HCT116 (cell line): Measurements from ENCODE around the gene BTN1A1. TPM values are rescaled to one million over a fixed set of nuclear protein-coding genes. Genes with fewer than 3 reads are reported as not detected.

ENCODE experiments used
- ATAC-seq: fragments of 200-7000 bp; cut with Tn5 transposase; 2 replicates; pipeline ENCODE4 v1.9.1; 2020; ENCODE audit warnings: mild to moderate bottlenecking, moderate library complexity
- BruUV-seq: library from RNA; stranded (reverse); fragments of 400-500 nt; replicated peaks from 2 replicates; lab custom pipeline; 2021; lab: Mats Ljungman, UMichigan
- CTCF ChIA-PET: fragments of 300-600 bp; sonication (Branson Sonifier 250); formaldehyde crosslinking; loops from one replicate; lab custom pipeline; 2021; ENCODE audit warnings: antibody characterized with exemption; lab: Charles Lee
- POLR2A ChIA-PET: fragments of 300-600, 350-600 bp; sonication (Branson Sonifier 250); formaldehyde crosslinking; loops from one replicate; lab custom pipeline; 2021; ENCODE audit warnings: antibody characterized with exemption; lab: Charles Lee
- RAD21 ChIA-PET, 2 experiments: fragments of 300-600 bp; sonication (Branson Sonifier 250); formaldehyde crosslinking; loops; one replicate each; lab custom pipeline; 2023; ENCODE audit warnings: low total read pairs in 2 of 2; ENCODE audit not compliant: uncharacterized antibody in 2 of 2, unreplicated experiment in 2 of 2, low non-redundant PET in 1 of 2; lab: Charles Lee
- DNase-seq: peaks from one replicate; pipeline ENCODE4 v3.0.0-alpha.2; 2010; ENCODE audit warnings: low read depth, low spot score
- H2AFZ ChIP-seq: fragments of 200-600 bp; shearing (Covaris generic), sonication (generic); 2 replicates; pipeline ENCODE4 v1.6.1; 2017; ENCODE audit warnings: low read depth, mixed run types, mixed read lengths, antibody characterized with exemption, low read length; ENCODE audit not compliant: poor library complexity, severe bottlenecking
- H3K27ac ChIP-seq: 2 replicates; pipeline ENCODE4 v1.5.1; 2012; ENCODE audit warnings: low read depth, low read length
- H3K27me3 ChIP-seq: fragments of 200-600 bp; sonication (generic); 2 replicates; pipeline ENCODE4 v1.6.1; 2016; ENCODE audit warnings: mixed run types, low read length, mixed read lengths; ENCODE audit not compliant: insufficient read depth
- H3K36me3 ChIP-seq, 2 experiments: fragments of 200-500 bp in 1 of 2; fragments of 200-600 bp in 1 of 2; sonication (Bioruptor generic) in 1 of 2; sonication (generic) in 1 of 2; 2 replicates each; pipeline versions ENCODE4 v1.5.1 to v1.6.1; 2014 to 2016; ENCODE audit warnings: low read length in 2 of 2, inconsistent platforms in 1 of 2, mixed read lengths in 1 of 2, mixed run types in 1 of 2; ENCODE audit not compliant: insufficient read depth in 2 of 2, control insufficient read depth in 1 of 2
- H3K4me1 ChIP-seq, 2 experiments: fragments of 200-600 bp in 1 of 2; sonication (generic) in 1 of 2; 2 replicates each; pipeline versions ENCODE4 v1.5.1 to v1.6.1; 2012 to 2017; ENCODE audit warnings: low read length in 2 of 2, inconsistent platforms in 1 of 2, mild to moderate bottlenecking in 1 of 2, mixed read lengths in 1 of 2, mixed run types in 1 of 2, moderate library complexity in 1 of 2; ENCODE audit not compliant: insufficient read depth in 2 of 2, control insufficient read depth in 1 of 2
- H3K4me2 ChIP-seq: fragments of 200-600 bp; sonication (generic); 2 replicates; pipeline ENCODE4 v1.6.1; 2017; ENCODE audit warnings: mixed run types, low read length, mixed read lengths
- H3K4me3 ChIP-seq, 2 experiments: fragments of 200-600 bp in 1 of 2; sonication (generic) in 1 of 2; replicated peaks in 1 of 2; 2 replicates each; pipeline ENCODE4 v1.5.1; 2011 to 2016; ENCODE audit warnings: low read length in 2 of 2, control low read depth in 1 of 2, low read depth in 1 of 2, mild to moderate bottlenecking in 1 of 2, mixed read lengths in 1 of 2, mixed run types in 1 of 2
- H3K79me2 ChIP-seq: fragments of 200-600 bp; sonication (generic); 2 replicates; pipeline ENCODE4 v1.6.1; 2017; ENCODE audit warnings: mild to moderate bottlenecking, mixed run types, low read length, moderate library complexity, mixed read lengths; ENCODE audit not compliant: insufficient read depth
- H3K9ac ChIP-seq: fragments of 200-600 bp; sonication (generic); 2 replicates; pipeline ENCODE4 v1.6.1; 2016; ENCODE audit warnings: low read length, mixed read lengths
- H3K9me2 ChIP-seq: fragments of 200-600 bp; sonication (generic), shearing (Covaris generic); 2 replicates; pipeline ENCODE4 v1.6.1; 2017; ENCODE audit warnings: mixed run types, mild to moderate bottlenecking, moderate library complexity; ENCODE audit not compliant: insufficient read depth
- H3K9me3 ChIP-seq, 2 experiments: fragments of 200-500 bp in 1 of 2; fragments of 200-600 bp in 1 of 2; sonication (Bioruptor generic) in 1 of 2; sonication (generic) in 1 of 2; 2 replicates each; pipeline ENCODE4 v1.6.1; 2014 to 2017; ENCODE audit warnings: low read length in 2 of 2, mixed read lengths in 2 of 2, inconsistent platforms in 1 of 2, low read depth in 1 of 2, mild to moderate bottlenecking in 1 of 2, mixed run types in 1 of 2, moderate library complexity in 1 of 2; ENCODE audit not compliant: control insufficient read depth in 1 of 2, insufficient read depth in 1 of 2
- H4K20me1 ChIP-seq: fragments of 200-600 bp; sonication (generic), shearing (Covaris generic); 2 replicates; pipeline ENCODE4 v1.6.1; 2017; ENCODE audit warnings: mixed run types, mild to moderate bottlenecking, moderate library complexity; ENCODE audit not compliant: insufficient read depth
- CBX3 ChIP-seq: IDR thresholded peaks from 2 replicates; pipeline ENCODE4 v1.6.1; 2012; ENCODE audit warnings: low read depth
- EGR1 ChIP-seq: IDR thresholded peaks from 2 replicates; pipeline ENCODE4 v1.6.1; 2012; ENCODE audit warnings: low read depth
- ELF1 ChIP-seq: IDR thresholded peaks from 2 replicates; pipeline ENCODE4 v1.6.1; 2012; ENCODE audit warnings: low read depth, borderline replicate concordance
- EZH2phosphoT487 ChIP-seq: fragments of 200-600 bp; IDR thresholded peaks from 2 replicates; pipeline ENCODE4 v1.6.1; 2018; ENCODE audit warnings: antibody characterized with exemption, borderline replicate concordance
- POLR2AphosphoS5 ChIP-seq: IDR thresholded peaks from 2 replicates; pipeline ENCODE4 v1.6.1; 2011; ENCODE audit warnings: mild to moderate bottlenecking, low read depth, low read length, moderate library complexity
- RAD21 ChIP-seq: IDR thresholded peaks from 2 replicates; pipeline ENCODE4 v1.6.1; 2012; ENCODE audit warnings: low read depth, mild to moderate bottlenecking
- SIN3A ChIP-seq: IDR thresholded peaks from 2 replicates; pipeline ENCODE4 v1.6.1; 2012; ENCODE audit warnings: low read depth
- SP1 ChIP-seq: IDR thresholded peaks from 2 replicates; pipeline ENCODE4 v1.6.1; 2012; ENCODE audit warnings: low read depth
- SRF ChIP-seq: IDR thresholded peaks from 2 replicates; pipeline ENCODE4 v1.6.1; 2012; ENCODE audit warnings: low read depth
- ZFX ChIP-seq: fragments of 450-650 bp; IDR thresholded peaks from 2 replicates; pipeline ENCODE4 v1.6.1; 2017
- ZNF274 ChIP-seq: fragments of 200-500 bp; sonication (Bioruptor generic); IDR thresholded peaks from 2 replicates; pipeline ENCODE4 v1.6.1; 2014; ENCODE audit warnings: mild to moderate bottlenecking, low read depth, low read length, inconsistent platforms
- intact Hi-C: fragments of 100-400 bp; cut with micrococcal nuclease; formaldehyde crosslinking; loops from 2 replicates; pipeline ENCODE4 v1.10.0; 2022
- total RNA-seq: library from RNA; stranded (reverse); gene quantifications from one replicate; pipeline ENCODE4 v1.2.1, GENCODE V29; 2021; ENCODE audit not compliant: unreplicated experiment
- TF ChIP-seq, protein P1 (sequence below): IDR thresholded peaks from 2 replicates; pipeline ENCODE4 v1.6.1; 2012
- TF ChIP-seq, protein P2 (sequence below): IDR thresholded peaks from 2 replicates; pipeline ENCODE4 v1.6.1; 2012; ENCODE audit warnings: low read depth

BTN1A1 gene
- total RNA-seq, 1 experiment from 2014 or later: 0.32 TPM

DNA sequence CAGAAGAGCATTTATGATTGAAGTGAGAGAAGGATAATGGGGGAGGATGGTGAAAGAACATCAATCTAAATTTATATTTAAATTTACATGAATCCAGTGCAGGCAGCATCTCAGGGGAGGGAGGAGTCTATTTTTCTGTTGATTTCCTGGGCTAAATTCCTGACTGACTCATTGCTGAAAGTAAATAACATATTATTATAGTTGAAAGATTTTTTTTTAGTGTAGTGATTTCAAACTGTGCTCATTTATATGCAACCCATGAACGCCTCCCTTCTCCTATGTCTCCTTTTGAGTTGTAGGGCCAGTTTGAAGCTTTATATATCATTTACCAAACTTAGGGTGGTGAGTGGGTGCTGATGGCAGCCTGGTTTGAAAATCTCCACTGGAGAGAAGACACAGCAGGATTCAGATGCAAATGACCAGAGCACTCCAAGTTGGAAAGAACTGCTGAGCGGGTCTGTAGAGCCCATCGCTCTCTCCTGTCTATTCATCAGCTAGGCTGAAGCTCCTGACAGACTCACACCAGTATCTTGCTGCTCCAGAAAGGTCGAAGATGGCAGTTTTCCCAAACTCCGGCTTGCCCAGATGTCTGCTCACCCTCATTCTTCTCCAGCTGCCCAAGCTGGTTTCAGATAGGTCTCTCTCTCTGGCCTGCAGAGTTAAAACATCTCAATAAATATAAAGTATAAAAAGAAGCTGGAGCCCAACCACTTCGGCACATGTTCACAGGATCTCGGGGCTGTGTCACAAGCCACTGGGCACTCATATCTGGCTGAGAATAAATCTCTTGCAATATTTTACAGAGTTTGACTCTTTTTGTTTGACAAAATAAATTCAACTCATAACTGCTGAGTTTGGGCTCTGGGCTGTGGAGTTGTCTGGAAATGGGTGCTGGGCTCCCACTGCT lies 24.0 kb upstream of the BTN1A1 start:
- Histone ChIP-seq H3K79me2 (no peaks in the 10 kb centered on the region), H3K36me3 (no peaks in the 10 kb centered on the region), H3K9me2 (no peaks in the 10 kb centered on the region), H3K4me1 (peaks cover 15 to 28% of the 10 kb centered on the region in 2 experiments), H4K20me1 (no peaks in the 10 kb centered on the region), H3K27ac (no peak overlapping the region), H3K9me3 (peaks cover 3 to 6% of the 10 kb centered on the region in 2 experiments; a peak in 2 of 4 replicates), H2AFZ (no peak overlapping the region), H3K4me3 (no peak overlapping the region), H3K9ac (no peak overlapping the region)
- intact Hi-C loops: no loop called here
- DNase-seq: no peak
- ChIA-PET POLR2A (no interaction called here), RAD21 (no interaction called here)
- no peak for ATAC-seq
- TF ChIP-seq EZH2phosphoT487: no peak
- TF ChIP-seq RAD21: no peak
- TF ChIP-seq SRF: no peak
- TF ChIP-seq CBX3: no peak
- TF ChIP-seq, protein P1, sequence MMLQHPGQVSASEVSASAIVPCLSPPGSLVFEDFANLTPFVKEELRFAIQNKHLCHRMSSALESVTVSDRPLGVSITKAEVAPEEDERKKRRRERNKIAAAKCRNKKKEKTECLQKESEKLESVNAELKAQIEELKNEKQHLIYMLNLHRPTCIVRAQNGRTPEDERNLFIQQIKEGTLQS: no peak
- TF ChIP-seq SP1: no peak
- TF ChIP-seq ZNF274: no peak
- no peak for TF ChIP-seq SIN3A
- no peak for TF ChIP-seq EGR1
- TF ChIP-seq, protein P2, sequence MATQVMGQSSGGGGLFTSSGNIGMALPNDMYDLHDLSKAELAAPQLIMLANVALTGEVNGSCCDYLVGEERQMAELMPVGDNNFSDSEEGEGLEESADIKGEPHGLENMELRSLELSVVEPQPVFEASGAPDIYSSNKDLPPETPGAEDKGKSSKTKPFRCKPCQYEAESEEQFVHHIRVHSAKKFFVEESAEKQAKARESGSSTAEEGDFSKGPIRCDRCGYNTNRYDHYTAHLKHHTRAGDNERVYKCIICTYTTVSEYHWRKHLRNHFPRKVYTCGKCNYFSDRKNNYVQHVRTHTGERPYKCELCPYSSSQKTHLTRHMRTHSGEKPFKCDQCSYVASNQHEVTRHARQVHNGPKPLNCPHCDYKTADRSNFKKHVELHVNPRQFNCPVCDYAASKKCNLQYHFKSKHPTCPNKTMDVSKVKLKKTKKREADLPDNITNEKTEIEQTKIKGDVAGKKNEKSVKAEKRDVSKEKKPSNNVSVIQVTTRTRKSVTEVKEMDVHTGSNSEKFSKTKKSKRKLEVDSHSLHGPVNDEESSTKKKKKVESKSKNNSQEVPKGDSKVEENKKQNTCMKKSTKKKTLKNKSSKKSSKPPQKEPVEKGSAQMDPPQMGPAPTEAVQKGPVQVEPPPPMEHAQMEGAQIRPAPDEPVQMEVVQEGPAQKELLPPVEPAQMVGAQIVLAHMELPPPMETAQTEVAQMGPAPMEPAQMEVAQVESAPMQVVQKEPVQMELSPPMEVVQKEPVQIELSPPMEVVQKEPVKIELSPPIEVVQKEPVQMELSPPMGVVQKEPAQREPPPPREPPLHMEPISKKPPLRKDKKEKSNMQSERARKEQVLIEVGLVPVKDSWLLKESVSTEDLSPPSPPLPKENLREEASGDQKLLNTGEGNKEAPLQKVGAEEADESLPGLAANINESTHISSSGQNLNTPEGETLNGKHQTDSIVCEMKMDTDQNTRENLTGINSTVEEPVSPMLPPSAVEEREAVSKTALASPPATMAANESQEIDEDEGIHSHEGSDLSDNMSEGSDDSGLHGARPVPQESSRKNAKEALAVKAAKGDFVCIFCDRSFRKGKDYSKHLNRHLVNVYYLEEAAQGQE: no peak
- TF ChIP-seq ZFX: no peak
- no peak for TF ChIP-seq ELF1
- TF ChIP-seq POLR2AphosphoS5: no peak
- TF ChIP-seq, all 23 proteins: peak for 0
- CTCF ChIA-PET: no interaction called here
- no TSS peak for BruUV-seq
- no peaks in the 10 kb centered on the region for H3K27me3 ChIP-seq
- H3K4me2 ChIP-seq: no peak overlapping the region
